ENCODE measurements around the gene SLC25A23.

DNA sequence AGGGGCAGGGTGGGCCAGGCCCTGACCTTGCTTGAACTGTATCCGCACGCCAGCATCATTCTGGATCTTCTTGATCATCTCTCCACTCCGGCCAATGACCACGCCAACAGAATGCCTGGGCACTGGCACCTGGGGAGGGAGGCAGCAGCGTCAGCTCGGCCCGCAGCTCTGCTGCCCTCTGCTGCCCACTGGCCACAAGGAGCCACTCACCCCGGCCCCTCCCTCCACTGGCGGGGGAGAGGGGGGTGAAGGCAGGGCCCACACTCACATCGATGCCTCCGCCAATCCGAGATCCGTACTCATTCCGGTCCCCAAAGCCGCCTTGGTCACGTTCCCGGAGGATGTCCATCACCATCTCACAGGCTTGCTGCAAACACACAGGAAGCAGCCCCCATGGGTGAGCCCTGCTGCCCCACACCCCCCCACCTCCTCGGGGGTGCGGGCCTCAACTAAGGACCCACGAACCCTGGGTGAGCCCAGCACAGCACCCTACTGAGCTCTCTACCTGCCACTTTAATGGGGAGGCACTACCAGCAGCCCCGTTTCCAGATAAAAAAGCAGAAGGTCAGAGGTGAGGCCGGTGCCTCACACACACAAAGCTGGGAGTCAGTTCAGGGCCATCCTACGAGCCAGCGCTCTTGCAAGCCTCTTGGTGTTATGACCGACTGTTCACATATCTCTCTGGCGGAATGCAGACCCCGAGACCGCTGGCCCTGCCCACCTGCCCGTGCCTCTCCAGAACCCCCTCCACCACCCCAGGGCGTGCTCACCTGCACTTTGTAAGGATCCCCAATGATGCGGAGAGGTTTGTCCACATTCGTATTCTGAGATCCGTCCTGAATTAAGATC is 41.7 kb downstream of the SLC25A23 start:
- TF ChIP-seq, protein P1, sequence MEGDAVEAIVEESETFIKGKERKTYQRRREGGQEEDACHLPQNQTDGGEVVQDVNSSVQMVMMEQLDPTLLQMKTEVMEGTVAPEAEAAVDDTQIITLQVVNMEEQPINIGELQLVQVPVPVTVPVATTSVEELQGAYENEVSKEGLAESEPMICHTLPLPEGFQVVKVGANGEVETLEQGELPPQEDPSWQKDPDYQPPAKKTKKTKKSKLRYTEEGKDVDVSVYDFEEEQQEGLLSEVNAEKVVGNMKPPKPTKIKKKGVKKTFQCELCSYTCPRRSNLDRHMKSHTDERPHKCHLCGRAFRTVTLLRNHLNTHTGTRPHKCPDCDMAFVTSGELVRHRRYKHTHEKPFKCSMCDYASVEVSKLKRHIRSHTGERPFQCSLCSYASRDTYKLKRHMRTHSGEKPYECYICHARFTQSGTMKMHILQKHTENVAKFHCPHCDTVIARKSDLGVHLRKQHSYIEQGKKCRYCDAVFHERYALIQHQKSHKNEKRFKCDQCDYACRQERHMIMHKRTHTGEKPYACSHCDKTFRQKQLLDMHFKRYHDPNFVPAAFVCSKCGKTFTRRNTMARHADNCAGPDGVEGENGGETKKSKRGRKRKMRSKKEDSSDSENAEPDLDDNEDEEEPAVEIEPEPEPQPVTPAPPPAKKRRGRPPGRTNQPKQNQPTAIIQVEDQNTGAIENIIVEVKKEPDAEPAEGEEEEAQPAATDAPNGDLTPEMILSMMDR (IDR thresholded peaks at IDR 0.05; ENCODE audit: insufficient read depth, low read depth, low read length), result peak; percentile 21
- no peak for TF ChIP-seq EZH2 (IDR thresholded peaks at IDR 0.05; ENCODE audit: insufficient read depth, low read length)

Measured in astrocyte (in vitro differentiated cells and primary cell).